Lower leg skin (tissue), 4 donors: Measurements from ENCODE around the gene SYT17. TPM values are rescaled to one million over a fixed set of nuclear protein-coding genes. Genes with fewer than 3 reads are reported as not detected.

Source experiments
- DNase-seq, 2 donors: peaks; one replicate each; pipeline ENCODE4 v3.0.0-alpha.2; 2019; ENCODE audit warnings: low spot score in 2 of 2
- H3K4me3 ChIP-seq: fragments of 200-600 bp; sonication (generic); 2 replicates; pipeline ENCODE4 v1.5.1; 2017; ENCODE audit warnings: mild to moderate bottlenecking, low read depth; ENCODE audit not compliant: poor library complexity, severe bottlenecking
- POLR2A ChIP-seq, 2 donors: fragments of 450-650 bp; IDR thresholded peaks; one replicate each; pipeline ENCODE4 v1.6.1; 2016 to 2017; ENCODE audit warnings: antibody characterized with exemption in 2 of 2, mild to moderate bottlenecking in 1 of 2, moderate library complexity in 1 of 2
- whole genome bisulfite sequencing, 2 donors: methylation state at CpG; one replicate each; pipeline ENCODE4 v1.1.5; 2018; 5-methylcytosine and 5-hydroxymethylcytosine counted together
- intact Hi-C: fragments of 100-400 bp; cut with DNase I; formaldehyde crosslinking; loops from one replicate; pipeline ENCODE4 v1.15.0; 2023; ENCODE audit warnings: low total_unique reads
- total RNA-seq, 4 donors: library from RNA; depleted of rRNA; stranded (reverse); fragments of >200 nt; gene quantifications; one replicate each; pipeline ENCODE4 v1.1.0, GENCODE V29; 2016
- TF ChIP-seq, protein P1 (sequence below), 3 donors: fragments of 450-650 bp; IDR thresholded peaks; one replicate each; pipeline ENCODE4 v1.5.1; 2016; ENCODE audit warnings: antibody characterized with exemption in 3 of 3, mild to moderate bottlenecking in 3 of 3, moderate library complexity in 2 of 3

The SYT17 gene
- total RNA-seq, 4 donors from 2014 or later, result 3.7 to 9.0 (median 4.8) TPM

DNA sequence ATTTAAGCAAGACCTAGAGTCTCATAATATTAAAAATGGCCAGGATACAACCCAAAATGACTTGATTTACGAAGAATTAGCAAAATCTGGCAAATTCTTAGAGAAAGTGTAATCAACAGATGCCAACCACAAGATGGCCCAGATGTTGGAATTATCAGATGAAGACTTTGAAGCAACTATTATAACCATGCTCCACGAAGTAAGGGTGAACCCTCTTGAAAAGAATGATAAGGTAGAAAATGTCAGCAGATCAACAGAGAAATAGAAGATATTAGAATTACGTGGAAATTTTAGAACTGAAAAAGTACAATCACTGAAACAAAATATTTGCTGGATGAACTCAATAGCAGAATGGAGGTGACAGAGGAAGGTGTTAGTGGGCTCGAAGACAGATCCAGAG, 67.4 kb downstream of the SYT17 start:
- no peak overlapping the region for H3K4me3 ChIP-seq
- 89 to 90% methylated on average over 4 of the region's 4 CpGs for WGBS, 2 donors
- no peak for TF ChIP-seq POLR2A (IDR thresholded peaks at IDR 0.05)
- TF ChIP-seq, protein P1, sequence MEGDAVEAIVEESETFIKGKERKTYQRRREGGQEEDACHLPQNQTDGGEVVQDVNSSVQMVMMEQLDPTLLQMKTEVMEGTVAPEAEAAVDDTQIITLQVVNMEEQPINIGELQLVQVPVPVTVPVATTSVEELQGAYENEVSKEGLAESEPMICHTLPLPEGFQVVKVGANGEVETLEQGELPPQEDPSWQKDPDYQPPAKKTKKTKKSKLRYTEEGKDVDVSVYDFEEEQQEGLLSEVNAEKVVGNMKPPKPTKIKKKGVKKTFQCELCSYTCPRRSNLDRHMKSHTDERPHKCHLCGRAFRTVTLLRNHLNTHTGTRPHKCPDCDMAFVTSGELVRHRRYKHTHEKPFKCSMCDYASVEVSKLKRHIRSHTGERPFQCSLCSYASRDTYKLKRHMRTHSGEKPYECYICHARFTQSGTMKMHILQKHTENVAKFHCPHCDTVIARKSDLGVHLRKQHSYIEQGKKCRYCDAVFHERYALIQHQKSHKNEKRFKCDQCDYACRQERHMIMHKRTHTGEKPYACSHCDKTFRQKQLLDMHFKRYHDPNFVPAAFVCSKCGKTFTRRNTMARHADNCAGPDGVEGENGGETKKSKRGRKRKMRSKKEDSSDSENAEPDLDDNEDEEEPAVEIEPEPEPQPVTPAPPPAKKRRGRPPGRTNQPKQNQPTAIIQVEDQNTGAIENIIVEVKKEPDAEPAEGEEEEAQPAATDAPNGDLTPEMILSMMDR (IDR thresholded peaks at IDR 0.05), result no peak
- DNase-seq, result no peak
- intact Hi-C loops, result no loop called here

DNA sequence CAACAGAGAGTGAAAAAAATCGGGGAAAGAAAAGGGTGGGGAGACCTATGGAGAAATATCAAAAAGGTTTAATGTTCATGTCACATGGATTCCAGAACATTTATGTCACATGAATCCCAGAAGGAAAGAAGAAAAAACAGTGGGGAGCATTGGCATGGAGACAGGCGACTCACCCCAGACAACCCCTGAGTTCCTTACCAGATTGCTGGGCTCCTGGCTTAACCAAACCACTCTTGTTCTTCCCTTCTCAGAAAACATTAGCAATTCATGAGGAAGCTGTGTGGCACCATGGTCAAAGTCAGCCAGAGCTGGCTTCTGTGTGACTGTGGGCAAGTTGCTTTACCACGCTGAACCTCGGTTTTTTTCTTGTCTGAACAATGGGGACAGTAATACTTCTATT, 67.8 kb downstream of the SYT17 start:
- WGBS, 2 donors, result 94 to 98% methylated on average over 4 of the region's 4 CpGs
- DNase-seq, result no peak
- H3K4me3 ChIP-seq, result no peak overlapping the region
- intact Hi-C loops, result no loop called here
- TF ChIP-seq, protein P1 (IDR thresholded peaks at IDR 0.05), result no peak
- no peak for TF ChIP-seq POLR2A (IDR thresholded peaks at IDR 0.05)

DNA sequence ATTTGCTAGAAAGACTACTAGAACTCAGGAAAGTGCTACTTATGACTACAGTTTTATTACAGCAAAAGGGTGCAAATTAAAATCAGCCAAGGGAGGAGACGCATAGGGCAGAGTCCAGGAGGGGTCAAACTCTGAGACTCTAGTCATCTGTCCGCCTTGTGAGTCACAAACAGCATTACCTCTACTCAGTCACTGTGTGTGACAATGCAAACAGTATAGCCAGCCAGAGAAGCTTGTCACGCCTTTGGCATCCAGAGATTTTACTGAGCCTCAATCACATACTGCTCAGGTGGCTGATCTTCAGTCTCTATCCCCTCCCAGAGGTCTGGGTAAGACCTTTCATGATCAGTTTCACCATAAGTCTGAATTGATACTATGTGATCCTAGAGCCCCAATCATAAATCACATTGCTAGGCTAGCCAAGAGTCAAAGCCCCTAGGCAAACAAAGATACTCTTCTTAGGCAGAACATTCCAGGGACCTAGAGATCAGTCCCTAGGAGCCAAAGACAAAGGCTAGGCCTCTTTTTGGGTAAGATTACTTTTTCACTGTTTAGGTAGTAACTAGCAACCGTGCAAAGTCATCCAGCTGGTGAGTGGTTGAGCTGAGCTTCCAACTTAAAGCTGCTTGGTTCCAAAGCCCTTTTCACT, 68.6 kb downstream of the SYT17 start:
- TF ChIP-seq POLR2A (IDR thresholded peaks at IDR 0.05), result no peak
- TF ChIP-seq, protein P1 (IDR thresholded peaks at IDR 0.05), result no peak
- DNase-seq, result no peak
- WGBS, 2 donors, result 89 to 90% methylated on average over 4 of the region's 4 CpGs
- intact Hi-C loops, result no loop called here
- no peak overlapping the region for H3K4me3 ChIP-seq

DNA sequence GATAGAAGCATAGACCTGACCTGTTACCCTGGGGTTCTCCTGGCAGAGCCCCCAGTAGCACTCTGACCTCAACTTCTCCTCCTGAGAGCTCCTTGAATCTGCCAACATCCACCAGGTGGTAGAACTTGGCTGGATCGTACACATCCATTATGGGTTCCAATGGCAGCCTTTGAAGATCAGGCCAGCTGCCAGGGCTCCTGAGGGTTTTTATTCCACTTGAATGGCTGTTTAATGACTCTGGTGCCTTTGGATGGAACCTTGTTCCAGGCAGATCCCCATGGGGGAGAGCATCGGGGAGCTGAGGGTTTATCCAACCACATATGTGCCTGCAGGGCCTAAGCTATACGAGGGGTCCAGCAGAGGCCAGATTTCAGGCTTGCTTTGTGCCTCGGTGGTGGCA, 70.4 kb downstream of the SYT17 start:
- intact Hi-C loops, result no loop called here
- WGBS, 2 donors, result 68 to 87% methylated on average over 4 of the region's 4 CpGs

DNA sequence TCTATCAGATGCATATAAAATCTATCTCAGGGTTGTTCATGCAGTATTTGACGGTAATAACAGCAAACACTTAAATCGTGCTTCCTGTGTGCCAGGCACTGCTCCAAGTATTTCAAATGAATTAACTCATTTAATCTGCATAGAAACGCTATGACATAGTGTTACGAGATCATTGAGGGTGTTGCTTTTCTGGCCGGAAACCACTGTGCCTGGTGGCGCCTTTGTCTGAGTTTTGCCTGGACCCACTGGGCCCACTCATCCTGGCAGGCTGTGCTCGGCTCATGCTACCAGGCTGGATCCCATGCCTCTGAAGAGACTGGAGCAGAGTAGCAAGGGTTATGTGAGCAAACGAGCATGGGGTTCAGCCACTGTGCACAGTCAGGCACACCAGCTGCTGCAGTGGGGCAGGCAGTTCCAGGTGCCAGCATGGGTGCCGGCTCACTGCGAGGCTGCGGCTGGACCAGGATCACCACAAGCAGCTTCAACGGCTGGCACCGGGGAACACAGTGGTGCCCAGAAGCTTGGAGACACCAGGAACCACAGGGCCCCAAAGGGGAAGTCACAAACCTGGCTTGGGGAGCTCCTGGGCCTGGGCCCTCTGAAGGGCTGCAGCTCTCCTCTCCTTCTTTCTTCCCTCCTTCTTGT, 71.6 kb downstream of the SYT17 start:
- WGBS, 2 donors, result 87 to 90% methylated on average over 9 to 10 of the region's 13 CpGs
- TF ChIP-seq POLR2A (IDR thresholded peaks at IDR 0.05), result no peak
- TF ChIP-seq, protein P1 (IDR thresholded peaks at IDR 0.05), result no peak
- intact Hi-C loops, result no loop called here
- no peak overlapping the region for H3K4me3 ChIP-seq
- no peak for DNase-seq

More for the DNA sequence above, 70.4 kb downstream of the SYT17 start:
- TF ChIP-seq, protein P1 (IDR thresholded peaks at IDR 0.05), result no peak
- TF ChIP-seq POLR2A (IDR thresholded peaks at IDR 0.05), result no peak
- no peak overlapping the region for H3K4me3 ChIP-seq
- no peak for DNase-seq
